ENCODE measurements around the gene DPT.

DPT gene

GRCh38 chr1:168689726-168690602 is 39.0 kb downstream of the DPT start:
- no peak overlapping the region for H3K27ac ChIP-seq
- TF ChIP-seq, protein P1, sequence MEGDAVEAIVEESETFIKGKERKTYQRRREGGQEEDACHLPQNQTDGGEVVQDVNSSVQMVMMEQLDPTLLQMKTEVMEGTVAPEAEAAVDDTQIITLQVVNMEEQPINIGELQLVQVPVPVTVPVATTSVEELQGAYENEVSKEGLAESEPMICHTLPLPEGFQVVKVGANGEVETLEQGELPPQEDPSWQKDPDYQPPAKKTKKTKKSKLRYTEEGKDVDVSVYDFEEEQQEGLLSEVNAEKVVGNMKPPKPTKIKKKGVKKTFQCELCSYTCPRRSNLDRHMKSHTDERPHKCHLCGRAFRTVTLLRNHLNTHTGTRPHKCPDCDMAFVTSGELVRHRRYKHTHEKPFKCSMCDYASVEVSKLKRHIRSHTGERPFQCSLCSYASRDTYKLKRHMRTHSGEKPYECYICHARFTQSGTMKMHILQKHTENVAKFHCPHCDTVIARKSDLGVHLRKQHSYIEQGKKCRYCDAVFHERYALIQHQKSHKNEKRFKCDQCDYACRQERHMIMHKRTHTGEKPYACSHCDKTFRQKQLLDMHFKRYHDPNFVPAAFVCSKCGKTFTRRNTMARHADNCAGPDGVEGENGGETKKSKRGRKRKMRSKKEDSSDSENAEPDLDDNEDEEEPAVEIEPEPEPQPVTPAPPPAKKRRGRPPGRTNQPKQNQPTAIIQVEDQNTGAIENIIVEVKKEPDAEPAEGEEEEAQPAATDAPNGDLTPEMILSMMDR (conservative IDR thresholded peaks at IDR 0.05): no peak
- TF ChIP-seq ZFX (IDR thresholded peaks at IDR 0.05): no peak

GRCh38 chr1:168689327-168689657 is 39.7 kb downstream of the DPT start:
- no peak for TF ChIP-seq ZFX (IDR thresholded peaks at IDR 0.05)
- TF ChIP-seq, protein P1 (conservative IDR thresholded peaks at IDR 0.05): no peak
- no peak overlapping the region for H3K27ac ChIP-seq

DNA sequence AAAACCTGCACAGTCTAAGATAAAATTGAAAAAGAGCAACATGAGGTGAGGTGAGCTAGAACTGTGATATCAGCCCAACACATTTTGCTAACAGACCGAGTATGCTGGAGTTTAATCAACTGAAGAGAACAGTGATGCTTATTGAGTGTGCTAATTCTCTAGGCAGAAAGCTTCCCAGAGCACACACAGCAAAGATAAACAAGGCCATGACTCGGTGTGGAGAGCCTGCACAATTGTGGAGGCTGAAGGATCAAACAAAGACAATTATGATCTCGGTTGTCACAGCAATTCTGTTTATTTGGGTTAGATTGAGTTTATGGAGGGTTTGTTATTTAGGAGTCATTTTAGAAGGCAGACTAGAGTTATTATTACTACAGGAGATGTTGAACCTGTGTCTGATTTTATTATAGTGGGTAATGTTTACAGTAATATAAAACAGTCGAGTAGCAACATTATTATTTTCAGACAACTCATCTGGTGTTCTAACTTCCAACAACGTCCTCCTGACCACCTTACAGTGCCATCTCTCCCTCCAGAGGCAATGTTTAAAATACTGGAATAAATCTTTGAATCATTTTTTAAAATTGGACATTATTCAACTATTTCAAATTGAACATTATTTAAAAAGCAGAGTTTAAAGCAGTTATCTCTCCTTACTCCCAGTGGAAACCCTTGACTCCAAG is 40.2 kb downstream of the DPT start:
- no peak overlapping the region for H3K27ac ChIP-seq
- no peak for TF ChIP-seq ZFX (IDR thresholded peaks at IDR 0.05)
- TF ChIP-seq, protein P1 (conservative IDR thresholded peaks at IDR 0.05): no peak

GRCh38 chr1:168687816-168688215 is 41.2 kb downstream of the DPT start:
- H3K27ac ChIP-seq: no peak overlapping the region
- TF ChIP-seq ZFX (IDR thresholded peaks at IDR 0.05): no peak
- TF ChIP-seq, protein P1 (conservative IDR thresholded peaks at IDR 0.05): peak; percentile 13

DNA sequence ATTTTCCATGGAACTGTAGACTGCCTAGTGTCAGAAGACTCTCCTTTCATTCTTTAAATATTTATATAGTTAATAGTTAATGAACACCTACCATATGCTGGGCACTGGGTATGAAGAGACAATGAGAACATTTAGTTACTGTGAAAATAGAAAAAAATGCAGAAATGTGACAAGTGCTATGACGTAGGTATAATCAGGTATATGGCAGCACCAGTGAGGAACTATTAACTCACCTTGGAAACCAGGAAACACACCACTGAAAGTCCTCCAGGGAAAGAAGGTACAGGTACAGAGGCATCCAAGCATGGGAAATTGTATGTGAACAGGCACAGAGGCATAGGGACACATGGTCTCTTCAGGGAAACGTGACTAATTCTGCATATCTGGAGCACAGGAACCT is 42.3 kb downstream of the DPT start:
- no peak overlapping the region for H3K27ac ChIP-seq
- TF ChIP-seq, protein P1 (conservative IDR thresholded peaks at IDR 0.05): no peak
- no peak for TF ChIP-seq ZFX (IDR thresholded peaks at IDR 0.05)

- TF ChIP-seq, protein P1 (conservative IDR thresholded peaks at IDR 0.05): no peak
- no peak for TF ChIP-seq ZFX (IDR thresholded peaks at IDR 0.05)
- no peak overlapping the region for H3K27ac ChIP-seq
Observed at GRCh38 chr1:168683871-168684270, 45.1 kb downstream of the DPT start.

DNA sequence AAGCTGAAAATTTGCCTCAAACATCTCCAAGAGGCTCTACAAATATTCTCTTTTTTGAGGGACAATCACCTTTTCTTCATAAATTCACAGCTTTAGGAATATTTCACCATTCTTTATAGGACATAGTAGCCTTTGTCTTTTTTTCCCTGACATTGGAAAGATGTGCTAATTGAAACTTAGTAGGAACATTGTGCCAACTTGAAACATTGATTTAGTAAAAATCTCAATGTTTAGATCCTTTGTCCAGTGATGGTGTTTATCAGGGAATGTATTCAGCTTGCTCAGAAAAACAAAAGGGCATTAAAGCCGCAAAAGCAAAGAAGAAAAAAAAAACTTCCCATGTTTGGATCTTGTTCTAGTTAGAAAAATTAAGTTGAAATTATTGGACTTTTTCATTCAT is 52.1 kb downstream of the DPT start:
- H3K27ac ChIP-seq: no peak overlapping the region; the same call in 1 of the 2 replicates
- TF ChIP-seq, protein P1 (conservative IDR thresholded peaks at IDR 0.05): no peak
- TF ChIP-seq ZFX (IDR thresholded peaks at IDR 0.05): no peak
